BJ (cell line): ENCODE results near the gene PDE4D. TPM values are rescaled to one million over a fixed set of nuclear protein-coding genes. Genes with fewer than 3 reads are reported as not detected.

Source experiments
- CTCF ChIA-PET: fragments of 350-600 bp; formaldehyde crosslinking; extraction: SDS; loops from one replicate; lab custom pipeline; 2021; ENCODE audit warnings: antibody characterized with exemption, inconsistent platforms; lab: Yijun Ruan, JAX
- POLR2A ChIA-PET: fragments of 300-600 bp; sonication (Branson Sonifier 250); formaldehyde crosslinking; extraction: SDS; loops from one replicate; lab custom pipeline; 2021; ENCODE audit warnings: antibody characterized with exemption; lab: Charles Lee
- DNase-seq: peaks from one replicate; pipeline ENCODE4 v3.0.0-alpha.2; 2011; ENCODE audit warnings: low read depth
- H3K27me3 ChIP-seq: 2 replicates; pipeline ENCODE4 v1.6.0; 2011; ENCODE audit warnings: low read length; ENCODE audit not compliant: control insufficient read depth, insufficient read depth
- H3K36me3 ChIP-seq: 2 replicates; pipeline ENCODE4 v1.5.1; 2011; ENCODE audit warnings: low read length; ENCODE audit not compliant: control insufficient read depth, insufficient read depth
- H3K4me3 ChIP-seq: 2 replicates; pipeline ENCODE4 v1.5.1; 2011; ENCODE audit warnings: low read depth, mild to moderate bottlenecking, control low read depth, low read length
- polyA plus RNA-seq: library from polyadenylated mRNA; depleted of rRNA; stranded (reverse); fragments of >200 nt; gene quantifications from 2 replicates; pipeline ENCODE4 v1.2.3, GENCODE V29; 2011
- TF ChIP-seq, protein P1 (sequence below): IDR thresholded peaks from 2 replicates; pipeline ENCODE4 v1.5.1; 2011; ENCODE audit warnings: low read depth, mild to moderate bottlenecking, control low read depth, inconsistent platforms, low read length, moderate library complexity; ENCODE audit not compliant: insufficient read depth

Gene PDE4D
- polyA plus RNA-seq, 1 experiment: 2.8 TPM

DNA sequence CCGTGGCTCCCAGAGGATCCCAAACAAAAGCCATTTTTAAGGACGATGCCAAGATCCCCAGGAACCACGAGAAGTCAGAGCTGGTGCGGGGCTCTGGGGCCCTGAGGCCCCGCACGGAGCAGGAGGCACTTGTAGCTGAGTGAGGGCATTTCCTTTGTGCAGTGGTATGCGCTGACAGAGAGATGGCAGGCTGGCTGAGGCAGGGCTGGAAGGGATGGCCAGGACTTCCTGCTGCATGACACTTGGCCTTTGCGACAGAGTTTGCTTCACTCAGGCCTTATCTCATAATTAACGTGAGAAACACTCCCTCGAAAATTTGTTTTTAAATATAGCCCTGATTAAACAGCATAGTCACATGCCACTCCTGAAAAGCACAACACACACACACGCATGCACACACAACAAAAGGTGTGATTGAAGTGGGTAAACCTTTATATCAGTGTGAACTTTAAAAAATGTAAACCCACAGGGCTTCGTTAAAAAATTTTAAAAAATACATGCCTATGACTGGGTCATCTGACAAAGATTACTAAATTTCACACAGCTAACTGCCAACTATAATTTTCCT, 536.6 kb downstream of the PDE4D start:
- H3K27me3 ChIP-seq: peaks cover 6% of the 10 kb centered on the region
- TF ChIP-seq, protein P1, sequence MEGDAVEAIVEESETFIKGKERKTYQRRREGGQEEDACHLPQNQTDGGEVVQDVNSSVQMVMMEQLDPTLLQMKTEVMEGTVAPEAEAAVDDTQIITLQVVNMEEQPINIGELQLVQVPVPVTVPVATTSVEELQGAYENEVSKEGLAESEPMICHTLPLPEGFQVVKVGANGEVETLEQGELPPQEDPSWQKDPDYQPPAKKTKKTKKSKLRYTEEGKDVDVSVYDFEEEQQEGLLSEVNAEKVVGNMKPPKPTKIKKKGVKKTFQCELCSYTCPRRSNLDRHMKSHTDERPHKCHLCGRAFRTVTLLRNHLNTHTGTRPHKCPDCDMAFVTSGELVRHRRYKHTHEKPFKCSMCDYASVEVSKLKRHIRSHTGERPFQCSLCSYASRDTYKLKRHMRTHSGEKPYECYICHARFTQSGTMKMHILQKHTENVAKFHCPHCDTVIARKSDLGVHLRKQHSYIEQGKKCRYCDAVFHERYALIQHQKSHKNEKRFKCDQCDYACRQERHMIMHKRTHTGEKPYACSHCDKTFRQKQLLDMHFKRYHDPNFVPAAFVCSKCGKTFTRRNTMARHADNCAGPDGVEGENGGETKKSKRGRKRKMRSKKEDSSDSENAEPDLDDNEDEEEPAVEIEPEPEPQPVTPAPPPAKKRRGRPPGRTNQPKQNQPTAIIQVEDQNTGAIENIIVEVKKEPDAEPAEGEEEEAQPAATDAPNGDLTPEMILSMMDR: no peak
- ChIA-PET POLR2A (no interaction called here), CTCF (interaction anchor here (3.3 to 3.4 kb wide), 2 partner anchors 11 to 168 kb away, joined by 14 read pairs; no protein-coding TSS in a partner anchor)
- no peak for DNase-seq
- no peaks in the 10 kb centered on the region for H3K36me3 ChIP-seq
- no peak overlapping the region for H3K4me3 ChIP-seq

DNA sequence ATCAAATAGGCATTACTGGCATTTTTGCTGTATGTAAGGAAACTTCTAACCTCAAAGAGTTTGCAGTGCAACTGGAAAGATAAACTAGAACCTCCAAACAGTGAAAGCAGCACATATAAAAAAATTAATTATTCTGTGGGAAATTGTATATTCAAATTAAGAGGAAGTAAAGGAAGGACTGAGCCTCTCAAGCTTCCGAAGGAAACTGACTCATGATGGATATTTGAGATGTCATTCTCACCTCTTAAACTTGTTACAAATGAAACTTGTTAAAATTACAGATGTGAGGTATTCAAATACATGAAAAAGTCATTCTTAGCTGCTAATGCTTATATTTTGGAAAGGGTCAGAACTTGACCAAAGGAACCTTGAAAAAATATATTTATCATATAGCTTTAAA, 538.7 kb downstream of the PDE4D start:
- TF ChIP-seq, protein P1: no peak
- DNase-seq: no peak
- Histone ChIP-seq H3K36me3 (no peaks in the 10 kb centered on the region), H3K27me3 (peaks cover 6% of the 10 kb centered on the region), H3K4me3 (no peak overlapping the region)
- ChIA-PET POLR2A (no interaction called here), CTCF (interaction anchor here (0.6 to 3.3 kb wide), 3 partner anchors 13 to 166 kb away, joined by 4 to 14 read pairs (median 10); no protein-coding TSS in a partner anchor)

DNA sequence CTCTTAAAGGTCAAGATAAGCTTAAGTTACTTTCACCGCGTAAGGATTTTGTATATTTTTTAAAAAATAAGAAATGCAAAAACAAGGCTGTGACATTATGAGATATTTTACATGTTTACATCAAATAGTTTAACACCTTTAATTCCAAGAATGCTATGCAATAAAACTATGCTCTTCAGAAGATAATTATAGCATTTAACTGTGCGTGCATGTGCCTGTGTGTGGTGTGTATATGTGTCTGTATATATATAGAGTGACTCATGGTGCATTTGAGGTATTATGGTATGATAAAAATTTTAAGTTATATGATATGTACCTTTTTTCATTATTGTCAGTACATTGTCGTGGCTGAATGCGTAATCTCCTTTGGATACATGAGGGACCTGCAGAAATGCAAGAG, 539.3 kb downstream of the PDE4D start:
- ChIA-PET CTCF (interaction anchor here (0.6 to 3.3 kb wide), 3 partner anchors 13 to 165 kb away, joined by 3 to 14 read pairs (median 4); no protein-coding TSS in a partner anchor), POLR2A (no interaction called here)
- no peaks in the 10 kb centered on the region for H3K36me3 ChIP-seq
- no peak for DNase-seq
- TF ChIP-seq, protein P1: no peak
- no peak overlapping the region for H3K4me3 ChIP-seq
- H3K27me3 ChIP-seq: peaks cover 6% of the 10 kb centered on the region

DNA sequence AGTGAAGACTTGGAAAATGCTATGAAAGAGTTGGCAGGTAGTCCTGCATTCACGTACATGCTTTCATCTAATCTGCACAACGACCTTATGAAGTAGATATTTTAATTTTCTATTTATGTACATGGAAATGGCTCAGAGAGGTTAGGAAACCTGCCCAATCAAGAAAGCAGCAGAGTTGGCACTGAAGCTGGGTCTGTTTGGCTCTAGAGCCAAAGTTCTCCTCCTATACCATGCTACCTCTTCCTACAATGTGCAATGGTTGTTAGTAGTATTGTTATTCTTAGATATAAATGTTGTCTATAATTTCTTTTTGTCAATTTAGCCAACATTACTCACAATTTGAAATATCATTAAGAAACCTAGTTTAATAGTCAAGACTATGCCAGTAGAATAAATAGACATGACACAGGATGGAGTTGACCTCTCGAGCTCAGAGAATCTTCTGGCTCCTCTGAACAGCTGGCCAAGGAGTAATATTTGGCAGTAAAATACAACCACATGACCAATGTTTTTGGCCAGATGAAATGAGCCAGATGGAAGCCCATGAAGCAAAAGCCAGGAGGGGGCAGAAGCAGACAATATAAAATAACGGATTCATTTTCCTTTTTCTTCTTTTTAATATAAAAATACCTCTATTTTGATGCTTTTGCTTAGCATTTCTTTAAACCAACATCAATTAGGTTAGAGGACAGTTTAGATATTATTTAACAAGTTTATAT, 542.3 kb downstream of the PDE4D start:
- TF ChIP-seq, protein P1: no peak
- peaks cover 3% of the 10 kb centered on the region for H3K27me3 ChIP-seq
- H3K4me3 ChIP-seq: no peak overlapping the region
- H3K36me3 ChIP-seq: no peaks in the 10 kb centered on the region
- POLR2A ChIA-PET: no interaction called here
- CTCF ChIA-PET: interaction anchor here (0.7 to 1.4 kb wide), 4 partner anchors 30 to 449 kb away, joined by 3 to 5 read pairs (median 3); no protein-coding TSS in a partner anchor
- no peak for DNase-seq

DNA sequence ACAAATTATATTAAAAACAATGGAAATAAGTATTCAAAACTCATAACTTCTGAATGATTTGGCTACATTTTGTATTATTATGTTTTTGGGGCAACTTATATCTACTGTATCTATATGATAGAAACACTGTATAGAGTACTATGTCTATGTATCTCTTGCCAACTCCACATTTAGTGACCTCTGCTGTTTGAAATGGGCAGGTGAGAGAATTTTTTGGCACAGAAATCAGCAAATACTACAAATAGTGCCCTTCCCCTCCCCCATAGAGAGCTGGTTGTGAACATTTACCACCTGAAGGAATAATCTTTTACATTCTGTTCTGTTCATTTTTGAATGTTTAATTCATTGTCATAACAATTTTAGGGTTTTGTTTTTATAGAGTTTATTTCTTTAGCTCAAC, 545.3 kb downstream of the PDE4D start:
- ChIA-PET POLR2A (no interaction called here), CTCF (interaction anchor here (0.6 kb wide), 1 partner anchor 16 kb away, joined by 3 read pairs; no protein-coding TSS in a partner anchor)
- no peak for DNase-seq
- no peak overlapping the region for H3K4me3 ChIP-seq
- H3K36me3 ChIP-seq: no peaks in the 10 kb centered on the region
- peaks cover 3% of the 10 kb centered on the region for H3K27me3 ChIP-seq
- TF ChIP-seq, protein P1: no peak
